IPS DF 19.7 (cell line): ENCODE data around the gene SIRT5.

Experiments used
- DNase-seq: peaks from one replicate; pipeline ENCODE4 v3.0.0-alpha.2; 2013; ENCODE audit warnings: low read depth, low spot score

The SIRT5 gene

GRCh38 chr6:13553646-13554045 lies 20.8 kb upstream of the SIRT5 start:
- no peak for DNase-seq

- no peak for DNase-seq
Measured at GRCh38 chr6:13554929-13555333, 19.5 kb upstream of the SIRT5 start.

- DNase-seq = no peak
Measured at GRCh38 chr6:13557841-13558240, 16.6 kb upstream of the SIRT5 start.

- no peak for DNase-seq
Measured at GRCh38 chr6:13558718-13559117, 15.7 kb upstream of the SIRT5 start.

GRCh38 chr6:13559251-13559650 lies 15.2 kb upstream of the SIRT5 start:
- no peak for DNase-seq

- DNase-seq = no peak
Measured at GRCh38 chr6:13559968-13560650, 14.3 kb upstream of the SIRT5 start.

GRCh38 chr6:13560651-13561044 lies 13.8 kb upstream of the SIRT5 start:
- no peak for DNase-seq

GRCh38 chr6:13561624-13562267 lies 12.7 kb upstream of the SIRT5 start:
- no peak for DNase-seq

GRCh38 chr6:13563009-13563408 lies 11.4 kb upstream of the SIRT5 start:
- DNase-seq = no peak

GRCh38 chr6:13565921-13566320 lies 8.5 kb upstream of the SIRT5 start:
- DNase-seq = no peak

- DNase-seq = no peak
Measured at GRCh38 chr6:13566500-13566899, 7.9 kb upstream of the SIRT5 start.

- no peak for DNase-seq
Measured at GRCh38 chr6:13568970-13569369, 5.4 kb upstream of the SIRT5 start.

- DNase-seq = no peak
Measured at GRCh38 chr6:13572240-13572639, 2.2 kb upstream of the SIRT5 start.

GRCh38 chr6:13572951-13573654 lies 1.3 kb upstream of the SIRT5 start:
- DNase-seq = no peak

GRCh38 chr6:13573669-13574110 lies 711 bp upstream of the SIRT5 start:
- no peak for DNase-seq

- DNase-seq = peak; percentile 85
Measured at GRCh38 chr6:13574149-13574570, 241 bp upstream of the SIRT5 start.

- no peak for DNase-seq
Measured at GRCh38 chr6:13575377-13575775, 975 bp downstream of the SIRT5 start.

- no peak for DNase-seq
Measured at GRCh38 chr6:13576017-13576416, 1.6 kb downstream of the SIRT5 start.

- no peak for DNase-seq
Measured at GRCh38 chr6:13577926-13578325, 3.5 kb downstream of the SIRT5 start.

GRCh38 chr6:13579911-13580310 lies 5.5 kb downstream of the SIRT5 start:
- DNase-seq = no peak

- no peak for DNase-seq
Measured at GRCh38 chr6:13581700-13582229, 7.4 kb downstream of the SIRT5 start.
